ENCODE results near the gene ROCK2. TPM values are rescaled to one million over a fixed set of nuclear protein-coding genes. Genes with fewer than 3 reads are reported as not detected.
A peak's percentile ranks its signal among the peaks of the same experiment; 100 is the strongest.

The ROCK2 gene
- total and polyA plus RNA-seq, 2 of the 8 experiments (the other 6 are each of a cell fraction or from before 2014, with no cell fraction given) = 2.7 to 29.0 TPM

DNA sequence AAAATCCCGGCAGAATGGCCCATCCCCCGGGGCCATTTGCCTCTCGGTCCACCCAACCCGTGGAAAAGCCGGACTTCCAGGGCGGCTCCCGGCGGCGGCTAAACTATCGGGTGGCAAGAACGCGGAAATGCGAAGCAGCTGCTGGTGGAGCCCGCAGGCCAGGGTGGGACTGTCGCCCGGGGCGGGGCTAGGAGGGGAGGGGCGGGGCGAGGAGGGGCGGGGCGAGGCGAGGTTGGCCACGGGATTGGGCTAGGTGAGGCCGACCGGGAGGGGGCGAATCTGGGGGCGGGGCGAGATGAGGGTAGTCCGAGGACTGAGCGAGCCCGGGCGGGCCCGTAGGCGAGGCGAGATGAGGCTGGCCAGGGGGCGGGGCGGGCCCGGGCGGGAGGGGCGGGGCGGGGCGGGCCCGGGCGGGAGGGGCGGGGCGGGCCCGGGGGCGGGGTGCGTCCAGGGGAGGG is 189.5 kb downstream of the ROCK2 start:
- 0 out of 2 replicates have a peak overlapping the region, but pooled peaks have one; percentile 61 for H3K27ac ChIP-seq (ENCODE audit: low read depth, low read length)
- peak overlapping the region; percentile 24; the same call in 1 of the 2 replicates for H2AFZ ChIP-seq (ENCODE audit: low read length)
- H4K8ac ChIP-seq (ENCODE audit: extremely low read depth, insufficient read depth, low read length) = no peak overlapping the region
- no peaks in the 10 kb centered on the region for H3K36me3 ChIP-seq (ENCODE audit: control insufficient read depth in 2 of 4, insufficient read depth in 4 of 4, low read length in 3 of 4)
- H3K56ac ChIP-seq (replicated peaks; ENCODE audit: insufficient read length, low read depth, low read length) = no peak overlapping the region
- H3K4me3 ChIP-seq (ENCODE audit: extremely low read depth in 1 of 4, insufficient read depth in 2 of 4, low read depth in 3 of 4, low read length in 4 of 4) = peak overlapping the region; percentile 24 to 62 (median 33); a peak in 7 of 8 replicates
- H3K4me2 ChIP-seq (ENCODE audit: insufficient read depth in 1 of 2, low read depth in 2 of 2, low read length in 2 of 2) = peak overlapping the region; percentile 57 to 80
- peaks cover 2% of the 10 kb centered on the region; the same call in 1 of the 2 replicates for H3K23me2 ChIP-seq (ENCODE audit: low read depth, low read length)
- no peak overlapping the region for H2BK5ac ChIP-seq (ENCODE audit: low read depth, low read length)
- peaks cover 0 to 13% (median 10%) of the 10 kb centered on the region in 4 experiments; a peak in 5 of 7 replicates for H3K27me3 ChIP-seq (replicated peaks in 1 of 4; ENCODE audit: control insufficient read depth in 3 of 4, extremely low read depth in 1 of 4, insufficient read depth in 3 of 4, low read length in 3 of 4)
- H4K20me1 ChIP-seq (replicated peaks in 1 of 2; ENCODE audit: control insufficient read depth in 1 of 2, insufficient read depth in 2 of 2, low read length in 2 of 2) = no peaks in the 10 kb centered on the region
- no peak overlapping the region for H2BK20ac ChIP-seq (ENCODE audit: low read length)
- H2AK5ac ChIP-seq (ENCODE audit: low read depth, low read length) = no peak overlapping the region
- ChIA-PET POLR2A (ENCODE audit: partially characterized antibody) (interaction anchor here (1.0 to 4.1 kb wide), 6 partner anchors 11 to 190 kb away, joined by 3 to 20 read pairs (median 5); partner anchors contain the start of gene ROCK2), CTCF (ENCODE audit: partially characterized antibody) (interaction anchor here (0.6 to 11.4 kb wide), 4 partner anchors 13 to 259 kb away, joined by 3 to 111 read pairs (median 5); a partner anchor contains a TSS)
- no peaks in the 10 kb centered on the region for H3K79me1 ChIP-seq (ENCODE audit: low read depth, low read length)
- TF ChIP-seq PHF8 (conservative IDR thresholded peaks at IDR 0.05; ENCODE audit: low read depth, low read length) (no peak; the same call in 1 of the 2 replicates), SIX5 (IDR thresholded peaks at IDR 0.05; ENCODE audit: low read depth, low read length) (no peak), POLR2A (IDR thresholded peaks at IDR 0.05; ENCODE audit: control extremely low read depth in 1 of 2, low read depth in 2 of 2, low read length in 2 of 2) (peak in 1 of 2 experiments; percentile 12; a peak in 1 of 3 replicates)
- no peak overlapping the region for H3K14ac ChIP-seq (ENCODE audit: insufficient read length)
- no peak overlapping the region for H3K23ac ChIP-seq (ENCODE audit: insufficient read length)
- H3K9me3 ChIP-seq (ENCODE audit: insufficient read depth in 2 of 2, low read depth in 1 of 2, low read length in 1 of 2) = no peaks in the 10 kb centered on the region
- no peak overlapping the region for H2BK120ac ChIP-seq (replicated peaks; ENCODE audit: low read depth, low read length)
- no peak for FAIRE-seq
- no peak overlapping the region for H2BK12ac ChIP-seq (ENCODE audit: low read depth, low read length)
- peak overlapping the region in 2 of 4 experiments; percentile 20 to 29; a peak in 3 of 7 replicates for H3K9ac ChIP-seq (replicated peaks in 1 of 4; ENCODE audit: extremely low read depth in 1 of 4, low read depth in 3 of 4, low read length in 3 of 4)
- H4K91ac ChIP-seq (replicated peaks; ENCODE audit: insufficient read length, low read length) = no peak overlapping the region
- H3K4me1 ChIP-seq (replicated peaks in 1 of 4; ENCODE audit: control insufficient read depth in 3 of 4, insufficient read depth in 4 of 4, low read length in 3 of 4) = peaks cover 0 to 5% (median 4%) of the 10 kb centered on the region in 4 experiments; a peak in 5 of 7 replicates
- peak; percentile 81 to 96 for DNase-seq (ENCODE audit: low read depth in 1 of 2, low spot score in 2 of 2)
- H3K4ac ChIP-seq (replicated peaks; ENCODE audit: insufficient read length, low read depth, low read length) = no peak overlapping the region
- peak overlapping the region; percentile 62; the same call in 1 of the 2 replicates for H3K18ac ChIP-seq (ENCODE audit: extremely low read depth, low read length)
- WGBS, 2 experiments (ENCODE audit: extremely low coverage in 1 of 2, insufficient coverage in 1 of 2, insufficient read length in 1 of 2, insufficient replicate concordance in 2 of 2, low coverage in 1 of 2, low lambda C conversion rate in 2 of 2, missing lambda C conversion rate in 1 of 2) = 0% methylated on average over 1 of the region's 49 CpGs; no CpG with 5 or more reads in 1 of the 2 experiments
- H2BK15ac ChIP-seq (ENCODE audit: low read length) = no peak overlapping the region
- no peaks in the 10 kb centered on the region for H3K79me2 ChIP-seq (ENCODE audit: control insufficient read depth in 1 of 2, insufficient read depth in 2 of 2, low read length in 2 of 2)
- no peak overlapping the region for H4K5ac ChIP-seq (ENCODE audit: insufficient read length, low read depth, low read length)

All from H1 (cell line).